TTC549 (cell line): ENCODE results near the gene TATDN2.
"Not testable (repeated sequence)": the region's sequence is repeated elsewhere in the genome, so short reads cannot be mapped to it uniquely, and the experiment has no call there.

ENCODE experiments used
- FAIRE-seq: peaks from 2 replicates; lab custom pipeline; 2012; peaks lifted over from hg19 to GRCh38; lab: Jason Lieb, UNC

Gene TATDN2

GRCh38 chr3:10290481-10291176 lies 42.4 kb downstream of the TATDN2 start:
- no peak for FAIRE-seq

GRCh38 chr3:10291641-10292040 lies 43.4 kb downstream of the TATDN2 start:
- no peak for FAIRE-seq

DNA sequence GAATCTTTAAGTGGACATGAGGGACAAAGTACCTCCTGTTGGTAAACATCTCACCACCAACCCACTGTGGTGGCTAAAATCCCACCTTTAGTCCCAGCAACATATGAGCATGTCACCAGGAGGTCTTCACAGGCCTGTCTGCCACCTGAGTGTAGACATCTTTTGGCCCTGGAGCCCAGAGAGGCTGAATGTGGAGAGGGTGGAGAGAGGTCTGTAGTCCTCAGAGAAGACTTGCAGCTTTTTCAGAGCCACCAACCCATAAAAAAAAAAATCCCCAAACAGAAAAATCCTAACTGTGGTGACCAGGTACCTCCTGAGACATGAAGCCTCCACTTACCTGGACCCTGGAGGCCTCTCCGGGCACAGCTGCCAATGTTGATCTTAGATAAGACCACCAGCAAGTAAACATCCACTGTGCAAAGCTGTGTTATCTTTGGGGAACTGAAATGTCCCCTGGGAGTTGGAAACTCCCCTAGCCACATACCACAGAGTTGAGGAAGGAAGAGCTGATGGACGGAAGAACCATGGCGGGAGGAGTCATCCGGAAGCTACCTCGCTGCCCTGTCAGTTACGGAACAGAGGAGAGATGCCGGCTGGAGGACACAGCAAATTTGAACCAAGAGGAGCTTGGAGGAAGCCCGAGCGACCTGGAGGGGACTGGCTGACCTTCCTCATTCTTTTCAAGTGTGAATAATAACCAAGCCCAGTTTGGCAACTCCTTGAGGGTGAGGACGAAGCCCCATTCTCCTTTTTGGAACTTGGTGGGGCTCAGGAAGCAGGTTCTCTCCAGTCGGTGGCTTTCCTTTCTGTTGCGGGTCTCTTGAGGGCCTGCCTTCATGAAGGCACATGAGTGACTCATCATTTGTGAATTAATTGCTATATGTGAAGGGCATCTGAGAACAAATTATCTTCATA lies 44.5 kb downstream of the TATDN2 start, which contains the start of gene GHRL:
GHRL (minus strand) TSS at position 443 of the 915 bp plus-strand sequence. CDS start 2,767 bp downstream, outside the sequence.
- FAIRE-seq, result no peak

- FAIRE-seq, result no peak
Measured at GRCh38 chr3:10294030-10294586, 45.8 kb downstream of the TATDN2 start.

DNA sequence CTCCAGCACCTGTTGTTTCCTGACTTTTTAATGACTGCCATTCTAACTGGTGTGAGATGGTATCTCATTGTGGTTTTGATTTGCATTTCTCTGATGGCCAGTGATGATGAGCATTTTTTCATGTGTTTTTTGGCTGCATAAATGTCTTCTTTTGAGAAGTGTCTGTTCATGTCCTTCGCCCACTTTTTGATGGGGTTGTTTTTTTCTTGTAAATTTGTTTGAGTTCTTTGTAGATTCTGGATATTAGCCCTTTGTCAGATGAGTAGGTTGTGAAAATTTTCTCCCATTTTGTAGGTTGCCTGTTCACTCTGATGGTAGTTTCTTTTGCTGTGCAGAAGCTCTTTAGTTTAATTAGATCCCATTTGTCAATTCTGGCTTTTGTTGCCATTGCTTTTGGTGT lies 49.8 kb downstream of the TATDN2 start:
- not testable (repeated sequence) for FAIRE-seq

DNA sequence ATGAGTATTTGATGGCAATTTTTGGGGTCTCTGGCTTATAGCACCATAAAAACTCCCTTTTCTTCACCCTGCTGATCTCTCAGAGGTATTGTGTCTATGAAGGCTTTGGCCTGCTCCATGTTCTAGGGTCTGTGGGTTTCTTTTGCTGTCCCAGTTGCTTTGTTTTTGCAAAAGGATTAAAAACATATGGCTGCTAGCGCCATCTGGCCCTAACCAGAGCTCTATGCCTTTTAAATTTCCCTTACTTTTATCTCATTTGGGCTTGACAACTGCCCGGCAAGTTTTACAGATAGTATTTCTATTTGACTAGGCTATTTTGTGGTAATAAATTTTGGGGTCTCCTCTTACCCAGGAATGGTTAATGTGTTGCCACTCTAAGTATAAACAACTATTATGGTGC lies 50.9 kb downstream of the TATDN2 start:
- FAIRE-seq, result no peak

- FAIRE-seq, result no peak
Measured at GRCh38 chr3:10299679-10300078, 51.4 kb downstream of the TATDN2 start.

DNA sequence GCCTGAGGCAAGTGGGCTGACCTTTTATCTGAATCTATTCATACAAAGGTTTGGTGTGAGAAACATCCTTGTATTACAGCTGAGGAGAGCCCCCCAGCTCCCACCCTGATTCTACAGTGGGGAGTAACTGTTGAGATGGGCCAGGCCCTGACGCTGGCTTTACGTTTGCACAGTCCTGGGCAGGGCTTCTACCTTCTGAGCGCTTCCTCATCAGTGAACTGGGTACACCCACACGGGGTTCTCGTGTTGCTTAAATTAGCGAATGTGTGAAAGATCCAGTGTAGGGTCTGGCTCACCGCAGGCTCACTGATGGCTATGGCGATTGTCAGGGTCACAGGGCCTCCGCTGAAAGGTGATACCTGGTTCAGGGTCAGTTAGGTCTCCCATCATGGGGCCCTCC lies 51.8 kb downstream of the TATDN2 start:
- no peak for FAIRE-seq

DNA sequence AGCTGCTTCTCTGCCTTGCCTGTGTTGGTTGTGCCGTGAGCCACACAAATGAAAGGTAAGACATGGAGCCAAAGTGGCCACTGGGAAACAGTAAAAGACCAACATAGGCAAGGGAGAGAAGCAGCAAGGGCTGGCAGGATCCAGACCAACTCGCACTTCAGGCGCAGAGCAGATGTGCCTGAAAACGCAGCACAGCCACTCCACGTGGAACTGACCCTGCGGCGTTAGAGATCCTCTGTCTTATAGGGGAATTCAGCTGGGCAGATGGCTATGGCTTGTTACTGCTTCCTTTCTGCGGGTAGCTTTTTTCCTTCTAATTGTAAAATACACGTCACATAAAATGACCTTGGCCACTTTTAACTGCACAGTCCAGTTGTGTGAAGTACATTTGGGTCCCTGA lies 54.8 kb downstream of the TATDN2 start:
- FAIRE-seq, result no peak

DNA sequence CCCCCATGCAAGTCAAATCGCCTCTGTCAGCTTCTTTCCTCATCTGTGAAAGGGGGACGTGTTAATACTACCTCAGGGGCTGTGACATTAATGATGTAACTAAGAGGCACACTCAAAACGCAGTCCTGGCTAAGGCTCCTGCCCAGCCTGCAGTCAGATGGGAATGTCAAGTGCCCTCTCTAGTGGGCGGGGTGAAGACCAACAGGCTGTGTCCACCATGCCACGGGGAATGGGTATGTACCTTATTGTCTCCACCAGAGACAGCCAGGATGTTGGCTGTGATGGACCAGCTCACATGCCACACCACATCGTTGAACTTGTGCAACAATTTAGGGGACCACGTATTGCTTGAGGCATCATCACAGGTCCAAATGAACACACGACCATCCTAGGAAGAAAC lies 55.5 kb downstream of the TATDN2 start:
- FAIRE-seq, result no peak

DNA sequence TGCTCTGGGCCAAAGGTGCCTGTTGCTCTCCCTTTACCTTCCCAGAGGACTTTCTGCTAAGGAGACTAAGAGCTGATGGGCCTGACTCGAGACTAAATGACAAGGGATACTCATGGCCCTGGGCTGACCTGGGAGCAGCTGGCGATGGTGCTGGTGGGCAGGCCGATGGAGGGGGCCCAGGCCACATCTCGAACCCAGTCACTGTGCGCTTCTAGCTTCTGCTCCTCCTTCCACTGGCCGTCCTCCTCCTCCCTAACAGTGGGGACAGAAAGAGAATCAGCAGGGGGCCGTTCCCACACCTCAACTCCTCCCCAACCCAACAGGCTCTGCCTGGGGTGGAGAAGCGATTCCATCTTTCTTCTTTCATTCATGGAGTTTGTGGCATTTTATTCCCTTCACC lies 56.6 kb downstream of the TATDN2 start:
- FAIRE-seq, result no peak

DNA sequence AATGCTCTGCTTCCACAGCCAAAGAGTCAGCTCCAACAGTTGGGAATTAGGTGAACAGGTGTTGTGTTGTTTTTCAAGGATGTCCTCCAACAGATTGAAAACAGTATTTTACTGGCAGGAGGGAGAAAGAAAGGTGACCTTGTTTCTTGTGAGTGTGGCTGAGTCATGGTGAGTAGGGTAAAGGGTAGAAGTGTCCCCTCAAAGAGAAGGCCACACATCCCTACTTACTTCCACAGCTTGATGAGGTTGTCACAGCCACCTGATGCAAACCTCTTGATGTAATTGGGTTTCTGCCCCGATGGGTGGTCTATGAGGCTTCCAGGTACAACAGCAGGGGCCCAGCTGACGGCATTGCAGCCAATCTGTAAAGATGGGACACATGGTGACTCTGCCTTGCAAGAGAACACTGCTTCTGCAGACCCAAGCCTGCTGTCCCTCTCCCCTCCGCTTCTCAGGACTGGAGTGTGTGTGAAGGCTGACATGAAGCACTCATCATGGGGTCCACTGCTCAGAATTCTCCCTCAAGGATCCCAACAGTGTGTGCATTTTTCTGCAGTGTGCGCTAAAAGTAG lies 57.2 kb downstream of the TATDN2 start:
- no peak for FAIRE-seq

GRCh38 chr3:10306156-10306555 lies 57.9 kb downstream of the TATDN2 start:
- FAIRE-seq, result no peak

DNA sequence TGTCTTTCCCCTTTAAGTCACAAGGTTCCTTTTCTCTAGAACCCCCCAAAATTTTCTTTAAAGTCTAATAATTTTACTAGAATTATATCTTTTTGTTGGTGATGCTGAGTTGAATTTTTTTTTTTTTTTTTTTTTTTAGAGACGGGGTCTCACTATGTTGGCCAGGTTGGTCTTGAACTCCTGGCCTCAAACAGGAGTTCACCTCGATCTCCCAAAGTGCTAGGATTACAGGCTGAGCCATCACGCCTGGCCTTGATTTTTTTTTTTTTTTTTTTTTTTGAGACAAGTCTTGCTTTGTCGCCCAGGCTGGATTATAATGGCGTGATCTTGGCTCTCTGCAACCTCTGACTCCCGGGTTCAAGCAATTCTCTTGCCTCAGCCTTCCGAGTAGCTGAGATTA lies 60.4 kb downstream of the TATDN2 start:
- no peak for FAIRE-seq

GRCh38 chr3:10309736-10310135 lies 61.5 kb downstream of the TATDN2 start:
- no peak for FAIRE-seq

DNA sequence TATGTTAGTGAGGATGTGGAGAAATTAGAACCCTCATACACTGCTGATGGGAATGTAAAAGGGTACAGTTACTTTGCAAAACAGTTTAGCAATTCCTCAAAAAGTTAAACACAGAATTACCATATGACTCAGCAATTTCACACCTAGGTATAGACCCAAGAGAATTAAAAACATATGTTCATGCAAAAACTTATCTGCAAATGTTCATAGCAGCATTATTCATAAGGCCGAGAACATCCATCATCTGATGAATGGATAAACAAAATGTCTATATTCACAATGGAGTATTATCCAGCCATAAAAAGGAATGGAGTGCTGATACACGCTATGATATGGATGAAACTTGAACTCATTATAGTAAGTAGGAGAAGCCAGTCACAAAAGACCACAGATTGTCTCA lies 62.3 kb downstream of the TATDN2 start:
- no peak for FAIRE-seq

DNA sequence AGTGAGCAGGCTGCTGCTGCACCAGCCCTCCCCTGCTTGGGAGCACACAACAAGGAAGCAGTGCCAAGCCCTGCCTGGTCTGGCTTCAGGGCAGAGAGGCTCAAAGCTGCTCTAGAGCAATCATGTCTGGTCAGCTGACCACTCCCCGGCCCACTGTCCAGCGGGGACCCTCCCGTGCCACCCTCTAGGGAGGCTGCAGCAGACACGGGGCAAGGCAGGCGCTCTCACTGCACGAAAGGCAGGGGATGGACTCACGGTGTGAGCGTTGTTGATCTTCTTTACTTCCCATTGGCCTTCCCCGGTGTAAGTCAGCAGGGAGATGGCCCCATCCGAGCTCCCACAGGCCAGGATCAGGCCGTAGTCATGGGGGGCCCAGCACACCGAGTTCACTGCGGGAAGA lies 63.5 kb downstream of the TATDN2 start:
- FAIRE-seq, result no peak

DNA sequence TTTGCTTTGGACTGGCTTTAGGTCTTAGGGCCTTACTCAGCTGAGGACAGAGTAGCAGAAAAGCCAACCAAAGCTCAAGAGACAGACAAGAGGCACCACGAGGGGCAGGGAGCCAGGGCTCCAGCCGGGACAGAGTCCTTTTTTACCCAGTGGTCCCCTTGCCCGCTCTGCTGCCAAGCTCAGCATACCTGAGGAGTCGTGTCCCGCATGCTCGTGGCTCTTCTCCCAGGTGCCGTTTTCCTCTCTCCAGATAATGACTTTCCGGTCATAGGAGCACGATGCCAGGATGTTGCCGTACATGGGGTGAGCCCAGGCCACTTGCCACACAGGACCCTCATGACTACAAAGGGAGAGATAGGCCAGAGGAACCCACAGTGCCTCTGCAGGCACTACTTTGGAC lies 64.1 kb downstream of the TATDN2 start:
- no peak for FAIRE-seq

- no peak for FAIRE-seq
Measured at GRCh38 chr3:10312861-10313260, 64.6 kb downstream of the TATDN2 start.

- FAIRE-seq, result no peak
Measured at GRCh38 chr3:10315101-10315500, 66.8 kb downstream of the TATDN2 start.

DNA sequence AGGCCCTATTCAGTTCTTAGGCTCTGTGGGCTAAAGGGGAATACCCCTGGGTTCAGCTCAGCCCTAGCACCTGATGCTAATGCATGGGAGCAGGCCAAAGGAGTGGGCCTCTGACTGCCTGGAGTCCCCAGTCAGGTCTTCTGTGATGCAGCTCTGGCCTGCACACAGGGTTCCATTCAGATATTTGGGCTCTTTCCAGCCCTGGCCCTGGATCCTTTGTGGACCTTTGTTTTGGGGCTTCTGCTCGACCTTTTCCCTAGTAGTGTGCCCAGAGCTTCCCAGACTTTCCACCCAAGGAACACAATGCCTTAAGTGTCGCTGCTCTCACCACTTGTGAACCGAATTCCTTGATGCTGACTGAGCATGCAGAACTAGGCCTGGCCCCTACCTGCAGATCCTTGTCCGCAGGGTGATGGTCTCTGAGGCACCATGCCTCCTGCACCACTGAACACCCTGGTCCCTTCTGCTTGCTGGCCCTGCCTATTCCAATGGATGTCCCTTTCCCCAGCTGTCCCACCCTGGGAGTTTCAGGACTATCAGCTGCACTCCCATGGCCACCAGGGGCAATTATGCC lies 67.6 kb downstream of the TATDN2 start:
- FAIRE-seq, result no peak

GRCh38 chr3:10317311-10317960 lies 69.2 kb downstream of the TATDN2 start:
- no peak for FAIRE-seq
